ENCODE results near the gene SPO11.

DNA sequence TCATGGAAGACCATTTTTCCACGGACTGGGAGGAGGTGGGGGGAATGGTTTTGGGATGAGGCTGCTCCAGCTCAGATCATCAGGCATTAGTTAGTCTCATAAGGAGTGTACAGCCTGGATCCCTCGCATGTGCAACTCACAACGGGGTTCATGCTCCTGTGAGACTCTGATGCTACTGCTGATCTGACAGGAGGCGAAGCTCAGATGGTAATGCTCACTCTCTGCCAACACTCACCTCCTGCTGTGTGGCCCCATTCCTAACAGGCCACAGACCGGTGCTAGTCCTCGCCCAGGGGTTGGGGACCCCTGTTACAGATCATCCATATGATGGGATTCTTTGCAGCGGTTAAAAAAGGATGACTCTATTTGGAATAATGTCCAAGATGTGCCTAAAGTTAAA is 35.6 kb upstream of the SPO11 start:
- TF ChIP-seq TP53 (CRISPR knock-in tag; IDR thresholded peaks at IDR 0.05) (no peak), NPAS2 (CRISPR knock-in tag; IDR thresholded peaks at IDR 0.05; ENCODE audit: borderline replicate concordance) (no peak), POLR2A (IDR thresholded peaks at IDR 0.05; ENCODE audit: low read length) (no peak), SMC3 (IDR thresholded peaks at IDR 0.05) (no peak), CEBPB (IDR thresholded peaks at IDR 0.05) (no peak), HOXB13 (CRISPR knock-in tag; IDR thresholded peaks at IDR 0.05; ENCODE audit: low read depth) (no peak), CBX2 (IDR thresholded peaks at IDR 0.05; ENCODE audit: borderline replicate concordance, low read depth) (no peak), NFE2L2 (conservative IDR thresholded peaks at IDR 0.05; ENCODE audit: low read length) (no peak), NR3C1 (IDR thresholded peaks at IDR 0.05) (no peak), ZSCAN20 (CRISPR knock-in tag; IDR thresholded peaks at IDR 0.05) (no peak), CHD4 (IDR thresholded peaks at IDR 0.05; ENCODE audit: borderline replicate concordance) (no peak), KDM5A (IDR thresholded peaks at IDR 0.05) (no peak)
- TF ChIP-seq, protein P1, sequence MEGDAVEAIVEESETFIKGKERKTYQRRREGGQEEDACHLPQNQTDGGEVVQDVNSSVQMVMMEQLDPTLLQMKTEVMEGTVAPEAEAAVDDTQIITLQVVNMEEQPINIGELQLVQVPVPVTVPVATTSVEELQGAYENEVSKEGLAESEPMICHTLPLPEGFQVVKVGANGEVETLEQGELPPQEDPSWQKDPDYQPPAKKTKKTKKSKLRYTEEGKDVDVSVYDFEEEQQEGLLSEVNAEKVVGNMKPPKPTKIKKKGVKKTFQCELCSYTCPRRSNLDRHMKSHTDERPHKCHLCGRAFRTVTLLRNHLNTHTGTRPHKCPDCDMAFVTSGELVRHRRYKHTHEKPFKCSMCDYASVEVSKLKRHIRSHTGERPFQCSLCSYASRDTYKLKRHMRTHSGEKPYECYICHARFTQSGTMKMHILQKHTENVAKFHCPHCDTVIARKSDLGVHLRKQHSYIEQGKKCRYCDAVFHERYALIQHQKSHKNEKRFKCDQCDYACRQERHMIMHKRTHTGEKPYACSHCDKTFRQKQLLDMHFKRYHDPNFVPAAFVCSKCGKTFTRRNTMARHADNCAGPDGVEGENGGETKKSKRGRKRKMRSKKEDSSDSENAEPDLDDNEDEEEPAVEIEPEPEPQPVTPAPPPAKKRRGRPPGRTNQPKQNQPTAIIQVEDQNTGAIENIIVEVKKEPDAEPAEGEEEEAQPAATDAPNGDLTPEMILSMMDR (IDR thresholded peaks at IDR 0.05), result no peak
